ENCODE measurements around the gene ISCU.
"Not testable (repeated sequence)": the region's sequence is repeated elsewhere in the genome, so short reads cannot be mapped to it uniquely, and the experiment has no call there.

ISCU gene

GRCh38 chr12:108618079-108618952, 55.9 kb downstream of the ISCU start:
- peak; percentile 70 for DNase-seq (ENCODE audit: low spot score)

- not testable (repeated sequence) for DNase-seq (ENCODE audit: low spot score)
These were observed 56.5 kb downstream of the ISCU start for GRCh38 chr12:108618953-108619274.

All from globus pallidus (tissue), 1 donor.